Measurements from ENCODE around the gene NAA25.
"Not testable (repeated sequence)": the region's sequence is repeated elsewhere in the genome, so short reads cannot be mapped to it uniquely, and the experiment has no call there.

- not testable (repeated sequence) for TF ChIP-seq POLR2A (IDR thresholded peaks at IDR 0.05; ENCODE audit: low read depth, low read length); POLR2AphosphoS5 (IDR thresholded peaks at IDR 0.05; ENCODE audit: low read depth, low read length); TAF1 (IDR thresholded peaks at IDR 0.05; ENCODE audit: borderline replicate concordance, low read depth, low read length)
Measured at GRCh38 chr12:112009596-112009995, 99.0 kb downstream of the NAA25 start.

Data from GM12892 (cell line).